HepG2 (cell line): ENCODE data around the gene RUNX3. TPM values are rescaled to one million over a fixed set of nuclear protein-coding genes. Genes with fewer than 3 reads are reported as not detected.

Experiments
- AFF4 ChIP-seq: sonication (generic); formaldehyde crosslinking; IDR thresholded peaks from 2 replicates; pipeline ENCODE4 v1.4.0; 2020; ENCODE audit warnings: missing genetic modification reagents
- CBFB ChIP-seq: sonication (generic); formaldehyde crosslinking; IDR thresholded peaks from 2 replicates; pipeline ENCODE4 v1.4.0; 2020; ENCODE audit warnings: missing genetic modification reagents
- CC2D1A ChIP-seq: sonication (generic); formaldehyde crosslinking; IDR thresholded peaks from 2 replicates; pipeline ENCODE4 v1.8.1; 2023; ENCODE audit warnings: mild to moderate bottlenecking, missing genetic modification reagents
- CENPBD1 ChIP-seq: sonication (generic); formaldehyde crosslinking; IDR thresholded peaks from 2 replicates; pipeline ENCODE4 v1.8.0; 2022; ENCODE audit warnings: missing genetic modification reagents, low read depth, mild to moderate bottlenecking, borderline replicate concordance
- DMTF1 ChIP-seq: sonication (generic); formaldehyde crosslinking; IDR thresholded peaks from 2 replicates; pipeline ENCODE4 v1.4.0; 2020; ENCODE audit warnings: mild to moderate bottlenecking, missing genetic modification reagents
- EHMT2 ChIP-seq: fragments of 200-600 bp; sonication (generic); IDR thresholded peaks from 2 replicates; pipeline ENCODE4 v1.7.0; 2017; ENCODE audit warnings: antibody characterized with exemption, low read depth, low read length, borderline replicate concordance
- MED13 ChIP-seq: sonication (generic); formaldehyde crosslinking; IDR thresholded peaks from 2 replicates; pipeline ENCODE4 v1.5.0; 2020; ENCODE audit warnings: missing genetic modification reagents
- MYC ChIP-seq: sonication (generic); formaldehyde crosslinking; IDR thresholded peaks from 2 replicates; pipeline ENCODE4 v1.9.0; 2021; ENCODE audit warnings: missing genetic modification reagents, borderline replicate concordance
- NR1H2 ChIP-seq: sonication (generic); formaldehyde crosslinking; IDR thresholded peaks from 2 replicates; pipeline ENCODE4 v1.8.1; 2022; ENCODE audit warnings: low read depth, missing genetic modification reagents, borderline replicate concordance
- STAT6 ChIP-seq: sonication (generic); formaldehyde crosslinking; IDR thresholded peaks from 2 replicates; pipeline ENCODE4 v1.4.0; 2020; ENCODE audit warnings: missing genetic modification reagents, mild to moderate bottlenecking, borderline replicate concordance
- TFDP2 ChIP-seq: sonication (generic); formaldehyde crosslinking; IDR thresholded peaks from 2 replicates; pipeline ENCODE4 v1.4.0; 2020; ENCODE audit warnings: missing genetic modification reagents
- ZFP82 ChIP-seq: sonication (generic); formaldehyde crosslinking; IDR thresholded peaks from 2 replicates; pipeline ENCODE4 v1.5.1; 2020; ENCODE audit warnings: mild to moderate bottlenecking, missing genetic modification reagents, borderline replicate concordance
- ZNF121 ChIP-seq: sonication (generic); formaldehyde crosslinking; IDR thresholded peaks from 2 replicates; pipeline ENCODE4 v1.5.0; 2020; ENCODE audit warnings: mild to moderate bottlenecking, missing genetic modification reagents
- ZNF331 ChIP-seq: sonication (generic); formaldehyde crosslinking; IDR thresholded peaks from 2 replicates; pipeline ENCODE4 v1.4.0; 2020; ENCODE audit warnings: missing genetic modification reagents
- ZNF564 ChIP-seq: sonication (generic); formaldehyde crosslinking; IDR thresholded peaks from 2 replicates; pipeline ENCODE4 v1.8.1; 2023; ENCODE audit warnings: mild to moderate bottlenecking, missing genetic modification reagents
- ZNF841 ChIP-seq: sonication (generic); formaldehyde crosslinking; IDR thresholded peaks from 2 replicates; pipeline ENCODE4 v1.8.1; 2023; ENCODE audit warnings: missing genetic modification reagents, borderline replicate concordance
- polyA plus RNA-seq, 8 experiments: library from polyadenylated mRNA; depleted of rRNA in 3 of 8; stranded (reverse) in 7 of 8; unstranded in 1 of 8; fragments of >200 nt; fragmentation: Illumina TruSeq in 4 of 8; extraction: Trizol in 4 of 8; gene quantifications; 2 replicates each; pipeline versions ENCODE4 v1.2.1 to v1.2.3, GENCODE V29; 2011 to 2016; ENCODE audit warnings: low read depth in 4 of 8, missing spikeins in 1 of 8, mixed read lengths in 1 of 8; ENCODE audit not compliant: insufficient read depth in 1 of 8
- total RNA-seq, 5 experiments: library from RNA; depleted of rRNA; stranded (reverse); fragments of >200 nt; fragmentation: Illumina TruSeq; extraction: Trizol; gene quantifications; 2 replicates each; pipeline ENCODE4 v1.2.3, GENCODE V29; 2016; ENCODE audit warnings: low read depth in 1 of 5
- TF ChIP-seq, protein P1 (sequence below): sonication (generic); formaldehyde crosslinking; IDR thresholded peaks from 2 replicates; pipeline ENCODE4 v1.4.0; 2020; ENCODE audit warnings: missing genetic modification reagents, borderline replicate concordance

RUNX3 gene
- total and polyA plus RNA-seq, 2 of the 13 experiments (the other 11 are each of a cell fraction or from before 2014, with no cell fraction given): 0.04 to 0.22 TPM

GRCh38 chr1:24915816-24916602 lies 14.1 kb downstream of the RUNX3 start (continued):
- TF ChIP-seq, protein P1, sequence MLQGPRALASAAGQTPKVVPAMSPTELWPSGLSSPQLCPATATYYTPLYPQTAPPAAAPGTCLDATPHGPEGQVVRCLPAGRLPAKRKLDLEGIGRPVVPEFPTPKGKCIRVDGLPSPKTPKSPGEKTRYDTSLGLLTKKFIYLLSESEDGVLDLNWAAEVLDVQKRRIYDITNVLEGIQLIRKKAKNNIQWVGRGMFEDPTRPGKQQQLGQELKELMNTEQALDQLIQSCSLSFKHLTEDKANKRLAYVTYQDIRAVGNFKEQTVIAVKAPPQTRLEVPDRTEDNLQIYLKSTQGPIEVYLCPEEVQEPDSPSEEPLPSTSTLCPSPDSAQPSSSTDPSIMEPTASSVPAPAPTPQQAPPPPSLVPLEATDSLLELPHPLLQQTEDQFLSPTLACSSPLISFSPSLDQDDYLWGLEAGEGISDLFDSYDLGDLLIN (CRISPR knock-in tag): no peak
- TF ChIP-seq ZNF841 (CRISPR knock-in tag): no peak
- TF ChIP-seq DMTF1: no peak
- TF ChIP-seq AFF4 (CRISPR knock-in tag): no peak
- no peak for TF ChIP-seq ZNF121
- TF ChIP-seq NR1H2 (CRISPR knock-in tag): no peak
- no peak for TF ChIP-seq CC2D1A (CRISPR knock-in tag)
- TF ChIP-seq STAT6 (CRISPR knock-in tag): no peak
- TF ChIP-seq ZNF331: no peak
- no peak for TF ChIP-seq MED13 (CRISPR knock-in tag)
- TF ChIP-seq EHMT2: no peak
- TF ChIP-seq CBFB (CRISPR knock-in tag): no peak
- TF ChIP-seq CENPBD1 (CRISPR knock-in tag): no peak
- TF ChIP-seq MYC (CRISPR knock-in tag): no peak
- no peak for TF ChIP-seq ZFP82 (CRISPR knock-in tag)
- TF ChIP-seq TFDP2: 0 out of 2 replicates have a peak, but pooled peaks have one; percentile 22
- no peak for TF ChIP-seq ZNF564 (CRISPR knock-in tag)
